Hindlimb muscle (tissue), 1 donor: ENCODE data around the gene DCC. TPM values are rescaled to one million over a fixed set of nuclear protein-coding genes. Genes with fewer than 3 reads are reported as not detected.

Source experiments
- DNase-seq: peaks from one replicate; pipeline ENCODE4 v3.0.0-alpha.2; 2013
- polyA plus RNA-seq: library from polyadenylated mRNA; unstranded; fragments of 120-200 nt; gene quantifications from one replicate; pipeline ENCODE4 v1.2.1, GENCODE V29; 2013; ENCODE audit not compliant: insufficient read length

DCC gene
- polyA plus RNA-seq, 1 donor: 0.14 TPM

DNA sequence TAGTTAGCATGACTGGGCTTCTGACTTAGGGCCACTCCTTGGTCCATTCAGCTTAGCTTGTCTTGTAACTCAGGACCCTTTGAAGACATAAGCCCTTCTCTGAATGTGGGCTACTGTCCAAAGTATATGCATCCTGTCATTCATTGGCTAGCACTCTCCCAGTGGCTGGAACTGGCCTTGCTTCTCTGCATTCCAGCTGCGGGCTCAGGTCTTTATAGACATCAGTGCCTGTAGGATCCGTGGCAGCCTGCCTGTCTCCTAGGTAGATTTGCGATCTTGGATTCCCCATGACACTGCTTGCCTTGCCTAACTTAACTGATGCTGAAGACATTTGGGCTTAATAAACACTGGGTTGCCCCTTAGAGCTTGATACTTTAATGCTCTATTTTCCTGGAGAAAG is 170.1 kb downstream of the DCC start:
- DNase-seq: no peak

DNA sequence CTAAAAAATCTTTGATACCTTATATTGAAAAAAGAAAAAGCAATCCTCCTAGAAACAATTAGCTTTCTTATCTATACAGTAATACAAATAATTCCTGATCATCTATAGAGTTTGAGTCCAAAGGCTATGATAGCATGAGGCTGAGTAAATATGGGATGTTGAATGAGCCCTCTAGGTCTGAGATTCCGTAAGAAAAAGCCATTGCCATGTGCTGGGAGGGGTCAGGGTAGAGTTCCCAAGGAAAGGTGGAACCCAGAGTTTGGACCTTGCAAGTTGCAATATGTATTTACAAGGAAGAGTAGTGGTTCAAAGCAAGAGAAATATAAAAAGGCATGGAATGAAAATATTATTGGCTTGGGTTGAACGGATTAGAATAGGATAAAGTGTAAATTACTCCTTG is 178.1 kb downstream of the DCC start:
- no peak for DNase-seq

GRCh38 chr18:52519021-52519420 is 179.0 kb downstream of the DCC start:
- no peak for DNase-seq

DNA sequence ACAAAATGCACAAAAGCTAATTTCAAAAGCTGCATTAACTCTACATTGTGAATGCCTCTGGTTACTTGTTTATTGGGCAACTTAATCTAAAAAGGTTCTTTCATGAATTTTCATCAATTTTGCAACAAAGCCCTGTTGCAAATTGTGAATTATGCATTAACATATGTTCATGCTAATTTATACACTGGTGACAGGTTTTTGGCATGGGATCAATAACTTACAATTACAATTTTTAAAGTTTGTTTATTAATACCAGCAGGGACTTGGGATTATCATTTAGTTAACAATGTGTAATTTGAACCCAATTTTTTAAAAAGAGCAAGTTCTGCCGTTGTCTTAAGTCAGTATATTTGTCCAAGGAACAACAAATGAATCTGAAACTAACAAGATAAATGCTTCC is 183.6 kb downstream of the DCC start:
- no peak for DNase-seq

DNA sequence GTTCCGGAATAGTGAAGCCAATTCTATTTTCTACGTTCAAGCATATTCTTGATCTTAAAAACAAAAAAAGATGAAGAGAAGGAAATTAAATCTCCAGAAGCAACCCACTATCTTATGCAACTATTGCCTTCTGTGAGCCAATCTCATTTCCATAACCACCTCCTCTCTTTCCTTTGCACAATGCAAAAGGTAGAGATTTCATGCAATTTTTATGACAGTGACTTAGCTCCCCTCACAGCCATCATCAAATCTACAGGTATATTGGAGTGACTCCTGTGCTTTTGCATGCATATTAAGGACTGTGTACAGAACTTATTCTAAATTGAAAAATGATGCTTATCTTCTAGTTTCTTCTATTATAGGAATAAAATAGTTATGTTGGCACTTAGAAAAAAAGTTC is 191.8 kb downstream of the DCC start:
- DNase-seq: no peak

- DNase-seq: no peak
These were observed 196.0 kb downstream of the DCC start for GRCh38 chr18:52536039-52536438.

DNA sequence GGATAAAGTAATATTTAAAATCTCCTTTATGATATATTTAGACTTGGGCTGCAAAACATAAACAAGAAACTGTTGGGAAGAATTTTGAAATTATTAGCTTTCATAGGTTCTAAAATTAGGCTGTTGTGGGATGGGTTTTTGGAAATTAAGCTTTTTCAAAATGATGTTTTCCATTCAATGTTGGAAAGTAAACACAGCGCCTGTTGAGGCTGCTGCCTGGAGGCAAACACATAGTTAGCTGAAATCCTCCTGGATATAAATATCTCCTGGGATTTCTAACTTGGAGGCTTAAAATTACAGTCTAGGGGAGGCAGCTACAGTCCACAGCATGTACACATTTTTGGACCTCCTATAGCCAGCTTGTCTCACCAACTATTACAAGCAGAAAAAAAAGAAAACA is 197.3 kb downstream of the DCC start:
- DNase-seq: no peak

- DNase-seq: no peak
These were observed 201.1 kb downstream of the DCC start for GRCh38 chr18:52541056-52541455.

DNA sequence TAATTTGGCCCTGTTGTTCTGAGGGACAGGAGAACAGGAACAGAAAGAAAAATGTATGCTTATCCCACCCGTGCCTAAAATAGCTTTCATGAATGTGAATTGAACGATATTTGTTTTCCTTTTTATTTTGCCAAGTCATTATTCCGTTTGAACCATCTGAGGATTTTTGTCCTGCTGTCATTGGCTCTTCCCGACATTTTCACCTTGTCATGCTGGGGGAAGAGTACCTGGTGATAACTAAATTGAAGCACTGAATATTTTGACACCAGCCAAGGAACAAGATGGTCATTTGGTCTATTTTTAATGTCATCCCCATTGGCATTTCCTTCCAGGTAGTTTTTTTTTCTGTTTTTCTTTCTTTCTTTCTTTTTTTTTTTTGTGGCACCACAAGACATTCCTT is 204.1 kb downstream of the DCC start:
- DNase-seq: no peak

GRCh38 chr18:52546686-52547346 is 206.8 kb downstream of the DCC start:
- no peak for DNase-seq

GRCh38 chr18:52553441-52553840 is 213.4 kb downstream of the DCC start:
- no peak for DNase-seq

DNA sequence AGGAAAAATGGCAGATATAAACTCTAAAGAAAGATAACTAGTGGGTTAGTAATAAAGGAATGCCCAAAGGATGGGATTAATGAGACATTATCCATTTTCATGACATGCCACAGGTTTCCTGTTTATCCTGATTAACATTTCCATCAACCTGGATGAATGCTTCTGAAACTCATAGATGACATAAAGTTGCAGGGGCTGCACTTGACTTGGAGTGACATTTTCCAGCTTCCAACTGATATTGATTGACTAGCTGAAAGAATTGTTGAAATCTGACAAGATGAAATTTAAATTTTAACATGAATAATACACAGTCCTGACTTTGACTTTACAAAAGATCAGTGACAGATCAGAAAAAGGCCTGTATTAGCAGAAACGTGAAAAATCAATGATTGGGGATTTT is 214.2 kb downstream of the DCC start:
- no peak for DNase-seq

- DNase-seq: no peak
These were observed 227.4 kb downstream of the DCC start for GRCh38 chr18:52567360-52567759.

- no peak for DNase-seq
These were observed 229.5 kb downstream of the DCC start for GRCh38 chr18:52569492-52569891.

DNA sequence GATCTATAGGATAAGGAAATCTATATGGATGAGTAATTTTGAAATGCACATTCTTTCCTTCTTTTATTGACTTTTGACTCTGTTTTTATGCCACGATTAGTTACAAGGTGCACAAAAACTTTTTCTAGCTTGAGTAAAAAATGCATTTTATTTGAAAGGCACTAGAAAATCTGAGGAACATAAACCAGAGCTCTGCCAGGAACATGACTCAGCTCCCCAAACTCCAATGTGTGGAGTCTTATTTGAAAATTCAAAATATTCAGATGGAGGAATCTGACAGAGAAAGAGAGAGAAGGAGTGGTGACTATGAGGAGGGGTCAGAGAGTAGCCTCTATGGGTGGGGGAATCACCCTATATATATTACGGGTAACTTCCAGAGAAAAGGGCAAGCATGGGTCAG is 231.0 kb downstream of the DCC start:
- DNase-seq: no peak

DNA sequence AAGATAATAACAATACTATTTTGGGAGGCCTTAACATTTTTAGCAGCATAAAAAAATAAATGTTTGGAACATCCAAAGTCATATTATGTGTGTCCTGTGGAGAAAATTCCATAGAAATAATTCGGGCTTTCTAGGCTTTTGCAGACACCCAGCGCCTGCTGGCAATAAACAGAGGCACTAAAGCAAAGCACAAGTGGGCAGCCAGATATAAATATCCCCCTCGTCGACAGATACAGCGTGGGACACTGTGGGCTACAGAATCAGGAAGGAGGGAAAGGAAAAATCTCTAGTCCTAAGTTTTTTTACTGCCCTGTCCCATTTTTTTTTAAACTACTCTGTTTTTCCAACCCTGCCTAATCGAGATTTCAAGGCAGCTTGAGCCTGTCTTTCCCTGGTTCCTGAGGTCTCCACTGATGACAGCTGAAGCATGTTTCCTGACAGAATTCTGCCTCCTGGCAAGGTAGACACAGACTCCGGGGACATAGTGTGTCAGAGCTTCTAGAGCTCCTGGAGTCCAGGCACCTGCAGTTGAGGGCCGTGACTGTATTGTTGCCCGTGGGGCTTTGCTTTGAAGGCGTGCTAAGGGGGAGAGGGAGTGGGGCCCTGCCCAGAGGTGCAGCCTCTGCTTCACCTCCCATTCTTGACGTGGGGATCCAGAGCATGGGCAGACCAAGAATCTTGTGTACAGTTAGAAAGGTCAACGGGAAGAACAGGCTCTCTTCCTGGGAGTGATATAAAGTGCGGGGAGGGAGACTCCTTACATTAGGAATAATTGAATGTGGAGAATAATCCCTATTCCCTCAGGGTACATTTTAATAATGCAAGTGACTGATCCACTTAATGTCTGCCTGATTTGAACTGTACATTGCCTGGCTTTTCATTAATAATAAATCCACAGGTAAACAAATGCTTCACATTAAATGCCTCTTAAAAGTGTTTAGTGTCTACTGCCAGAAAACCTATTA is 232.3 kb downstream of the DCC start:
- no peak for DNase-seq

GRCh38 chr18:52577795-52578194 is 237.8 kb downstream of the DCC start:
- no peak for DNase-seq

GRCh38 chr18:52582061-52582460 is 242.1 kb downstream of the DCC start:
- no peak for DNase-seq

GRCh38 chr18:52582516-52582915 is 242.5 kb downstream of the DCC start:
- DNase-seq: no peak

DNA sequence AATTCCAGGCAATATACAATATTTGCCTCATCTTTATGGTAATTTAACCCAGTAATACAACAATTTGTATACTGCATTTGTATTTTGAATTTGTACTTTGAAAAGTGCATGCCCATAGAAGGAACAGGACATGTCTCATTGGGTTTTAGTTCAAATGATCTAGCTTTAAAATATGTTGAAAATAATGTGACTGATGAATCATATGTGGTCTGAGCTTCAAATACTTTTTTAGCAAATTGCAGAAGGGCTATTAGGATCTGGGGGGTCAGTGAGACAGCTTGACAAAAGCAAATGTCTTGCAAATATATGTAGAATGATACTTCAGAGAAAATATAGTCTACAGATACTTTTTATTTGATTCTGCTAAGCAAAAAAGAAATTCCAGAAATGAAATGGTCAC is 248.9 kb downstream of the DCC start:
- DNase-seq: no peak

DNA sequence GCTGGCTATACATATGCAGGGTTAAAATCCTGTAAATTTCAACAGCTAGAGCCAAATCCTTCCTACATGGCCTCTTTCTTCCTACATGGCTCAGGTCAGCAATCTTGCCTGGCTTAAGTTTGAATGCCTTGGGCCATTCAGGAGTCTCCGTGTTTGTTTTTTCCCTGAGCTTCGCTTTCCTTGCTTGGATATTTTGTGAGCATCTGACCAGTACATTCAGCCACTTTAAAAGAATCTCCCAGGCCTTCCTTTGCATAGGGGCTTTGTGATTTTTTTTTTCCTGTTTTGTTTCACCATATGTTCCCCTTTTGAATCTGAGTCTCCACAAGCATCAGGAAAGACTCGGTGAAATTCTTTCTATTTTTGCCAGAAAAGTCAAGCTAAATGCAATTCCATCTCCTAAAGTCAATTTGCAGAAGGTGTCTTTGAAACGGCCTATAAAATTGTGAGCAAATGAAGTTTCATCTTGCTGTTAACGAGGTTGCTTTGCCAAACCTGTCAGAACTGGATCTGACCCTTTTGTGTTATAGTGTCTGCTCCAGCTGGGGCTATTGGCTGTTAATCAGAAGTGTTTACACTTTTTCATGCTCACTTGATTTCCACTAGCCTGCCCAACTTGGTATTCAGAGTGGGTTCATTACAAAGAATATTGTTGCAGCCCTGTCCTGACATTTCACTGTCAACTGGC is 256.9 kb downstream of the DCC start:
- DNase-seq: no peak

GRCh38 chr18:52598921-52599320 is 258.9 kb downstream of the DCC start:
- DNase-seq: no peak

DNA sequence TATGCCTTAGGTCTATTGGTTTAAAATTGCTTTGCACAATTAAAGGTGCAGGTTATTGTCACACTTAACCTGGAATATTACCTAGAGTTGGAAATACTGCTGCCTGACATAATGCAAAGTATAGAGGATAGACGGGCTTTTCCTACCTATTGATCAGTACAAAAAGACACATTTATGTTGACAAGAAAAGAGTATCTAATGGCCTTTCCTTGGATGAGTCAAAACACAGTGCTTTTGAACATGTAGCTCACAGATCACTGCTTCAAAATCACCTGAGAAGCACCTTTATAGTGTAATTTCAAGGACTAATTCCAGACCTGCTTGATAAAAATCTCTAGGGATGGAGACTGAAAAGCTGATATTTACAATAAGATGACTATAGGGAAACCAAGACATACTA is 262.8 kb downstream of the DCC start:
- no peak for DNase-seq

GRCh38 chr18:52605345-52605744 is 265.3 kb downstream of the DCC start:
- DNase-seq: no peak
